Endothelial cell of umbilical vein (primary cell): ENCODE measurements around the gene MMRN1. TPM values are rescaled to one million over a fixed set of nuclear protein-coding genes. Genes with fewer than 3 reads are reported as not detected.
"Not testable (repeated sequence)": the region's sequence is repeated elsewhere in the genome, so short reads cannot be mapped to it uniquely, and the experiment has no call there.

Experiments used
- BruUV-seq: library from RNA; stranded (reverse); fragments of 400-500 nt; replicated peaks from 2 replicates; lab custom pipeline; 2021; lab: Mats Ljungman, UMichigan
- CTCF ChIA-PET: fragments of 300-600, 350-600 bp; sonication (Branson Sonifier 250); formaldehyde crosslinking; loops from one replicate; lab custom pipeline; 2021; ENCODE audit warnings: antibody characterized with exemption, inconsistent platforms; lab: Charles Lee
- POLR2A ChIA-PET: fragments of 300-600, 350-600 bp; sonication (Branson Sonifier 250); formaldehyde crosslinking; loops from one replicate; lab custom pipeline; 2021; ENCODE audit warnings: antibody characterized with exemption, inconsistent platforms; lab: Charles Lee
- DNase-seq: peaks from one replicate; pipeline ENCODE4 v3.0.0-alpha.2; 2011; ENCODE audit warnings: low read depth, low spot score
- FAIRE-seq: peaks from 2 replicates; lab custom pipeline; 2011; peaks lifted over from hg19 to GRCh38; lab: Jason Lieb, UNC
- H2AFZ ChIP-seq: 2 replicates; pipeline ENCODE4 v1.6.0; 2012; ENCODE audit warnings: low read depth, low read length, control low read depth, inconsistent platforms
- H3K27ac ChIP-seq: 2 replicates; pipeline ENCODE4 v1.5.1; 2011; ENCODE audit warnings: low read depth, mild to moderate bottlenecking, control low read depth, low read length, moderate library complexity; ENCODE audit not compliant: insufficient read depth
- H3K27me3 ChIP-seq, 2 experiments: 2 replicates each; pipeline versions ENCODE4 v1.6.0 to v1.6.1; 2011; ENCODE audit warnings: low read length in 2 of 2, mixed read lengths in 1 of 2; ENCODE audit not compliant: control insufficient read depth in 2 of 2, insufficient read depth in 2 of 2
- H3K36me3 ChIP-seq, 2 experiments: 2 replicates in 1 of 2; 3 replicates in 1 of 2; pipeline ENCODE4 v1.5.1; 2011; ENCODE audit warnings: low read length in 2 of 2, mild to moderate bottlenecking in 1 of 2, moderate library complexity in 1 of 2; ENCODE audit not compliant: control insufficient read depth in 2 of 2, insufficient read depth in 2 of 2; ENCODE audit errors: extremely low read depth in 1 of 2
- H3K4me1 ChIP-seq: 3 replicates; pipeline ENCODE4 v1.5.1; 2011; ENCODE audit warnings: mild to moderate bottlenecking, low read length; ENCODE audit not compliant: control insufficient read depth, insufficient read depth; ENCODE audit errors: extremely low read depth
- H3K4me2 ChIP-seq: 2 replicates; pipeline ENCODE4 v1.6.1; 2011; ENCODE audit warnings: low read length, control low read depth, mixed read lengths; ENCODE audit not compliant: insufficient read depth
- H3K4me3 ChIP-seq, 3 experiments: fragments of 200-600 bp in 1 of 3; sonication (generic), shearing (Covaris generic) in 1 of 3; replicated peaks in 1 of 3; 2 replicates each; pipeline ENCODE4 v1.5.1; 2011 to 2016; ENCODE audit warnings: control low read depth in 3 of 3, low read length in 3 of 3, mild to moderate bottlenecking in 2 of 3, inconsistent platforms in 1 of 3, low read depth in 1 of 3, moderate library complexity in 1 of 3; ENCODE audit not compliant: insufficient read depth in 1 of 3
- H3K79me2 ChIP-seq: 2 replicates; pipeline ENCODE4 v1.6.0; 2012; ENCODE audit warnings: low read length, inconsistent platforms; ENCODE audit not compliant: control insufficient read depth, insufficient read depth
- H3K9ac ChIP-seq: replicated peaks from 2 replicates; pipeline ENCODE3; 2011; ENCODE audit warnings: low read length, control low read depth; ENCODE audit not compliant: insufficient read depth; ENCODE audit errors: extremely low read depth
- H3K9me1 ChIP-seq: replicated peaks from 3 replicates; pipeline ENCODE4 v1.6.0; 2011; ENCODE audit warnings: mild to moderate bottlenecking, low read length; ENCODE audit not compliant: control insufficient read depth, insufficient read depth; ENCODE audit errors: extremely low read depth
- H3K9me3 ChIP-seq: replicated peaks from 2 replicates; pipeline ENCODE4 v1.5.1; 2012; ENCODE audit warnings: low read length, inconsistent platforms; ENCODE audit not compliant: control insufficient read depth, insufficient read depth
- H4K20me1 ChIP-seq: replicated peaks from 2 replicates; pipeline ENCODE3; 2011; ENCODE audit warnings: mild to moderate bottlenecking, low read length; ENCODE audit not compliant: control insufficient read depth, insufficient read depth; ENCODE audit errors: extremely low read depth
- JUN ChIP-seq: IDR thresholded peaks from 2 replicates; pipeline ENCODE4 v1.6.1; 2011; ENCODE audit warnings: borderline replicate concordance, low read depth; ENCODE audit not compliant: insufficient read length, insufficient read depth
- MYC ChIP-seq: IDR thresholded peaks from one replicate; pipeline ENCODE4 v1.6.1; 2011; ENCODE audit warnings: mild to moderate bottlenecking, low read depth, low read length
- dilution Hi-C: fragments of 300-500 bp; cut with MboI; formaldehyde crosslinking; loops from one replicate; pipeline ENCODE4 v1.15.0; 2019; ENCODE audit warnings: low sequenced_read_pairs; ENCODE audit not compliant: extremely low pct_ligation_motif_present
- intact Hi-C: fragments of 100-400 bp; cut with micrococcal nuclease; formaldehyde crosslinking; loops from one replicate; pipeline ENCODE4 v1.10.0; 2022
- polyA plus RNA-seq, 4 experiments: library from polyadenylated mRNA; depleted of rRNA in 3 of 4; stranded (reverse) in 3 of 4; unstranded in 1 of 4; fragments of >200 nt; gene quantifications; 2 replicates each; pipeline versions ENCODE4 v1.2.1 to v1.2.3, GENCODE V29; 2011 to 2012; ENCODE audit warnings: missing spikeins in 1 of 4
- total RNA-seq: library from RNA; stranded (reverse); gene quantifications from 2 replicates; pipeline ENCODE4 v1.2.3, GENCODE V29; 2021
- TF ChIP-seq, protein P1 (sequence below), 2 donors: IDR thresholded peaks; 1 replicate in 1 of 2; 2 replicates in 1 of 2; pipeline ENCODE4 v1.5.1; 2011; ENCODE audit warnings: low read length in 2 of 2, mild to moderate bottlenecking in 2 of 2, moderate library complexity in 2 of 2, control low read depth in 1 of 2, inconsistent platforms in 1 of 2, low read depth in 1 of 2; ENCODE audit not compliant: insufficient read depth in 1 of 2; ENCODE audit errors: extremely low read depth in 1 of 2

The MMRN1 gene
- total and polyA plus RNA-seq, 2 donors (not counting 3 experiments of a cell fraction or from before 2014, with no cell fraction given) = 143 to 414 TPM

- peak overlapping the region; percentile 92 for H3K27ac ChIP-seq
- H3K9me1 ChIP-seq = peaks cover 2% of the 10 kb centered on the region
- intact Hi-C loops (loop anchor here (1.0 to 10.0 kb wide), 8 partner anchors 63 to 745 kb away; partner anchors contain the start of gene SNCA), dilution Hi-C loops (no loop called here)
- H3K27me3 ChIP-seq = no peaks in the 10 kb centered on the region
- CTCF ChIA-PET = interaction anchor here (1.0 to 4.1 kb wide), 9 partner anchors 20 to 461 kb away, joined by 3 to 44 read pairs (median 6); no protein-coding TSS in a partner anchor
- POLR2A ChIA-PET = no interaction called here
- BruUV-seq = no TSS peak
- H2AFZ ChIP-seq = no peak overlapping the region
- H3K9me3 ChIP-seq = no peaks in the 10 kb centered on the region
- peak overlapping the region; percentile 97 for H3K9ac ChIP-seq
- H3K36me3 ChIP-seq = no peaks in the 10 kb centered on the region
- H3K4me2 ChIP-seq = peak overlapping the region; percentile 94
- peak; percentile 44 for TF ChIP-seq JUN
- no peak for TF ChIP-seq MYC
- H3K79me2 ChIP-seq = peaks cover 94% of the 10 kb centered on the region
- H3K4me3 ChIP-seq = peak overlapping the region; percentile 1 to 83 (median 56)
- FAIRE-seq (no peak), DNase-seq (peak; percentile 50)
- no peaks in the 10 kb centered on the region for H4K20me1 ChIP-seq
- peaks cover 48% of the 10 kb centered on the region for H3K4me1 ChIP-seq
Measured at GRCh38 chr4:89899854-89900253, 5.2 kb downstream of the MMRN1 start.

DNA sequence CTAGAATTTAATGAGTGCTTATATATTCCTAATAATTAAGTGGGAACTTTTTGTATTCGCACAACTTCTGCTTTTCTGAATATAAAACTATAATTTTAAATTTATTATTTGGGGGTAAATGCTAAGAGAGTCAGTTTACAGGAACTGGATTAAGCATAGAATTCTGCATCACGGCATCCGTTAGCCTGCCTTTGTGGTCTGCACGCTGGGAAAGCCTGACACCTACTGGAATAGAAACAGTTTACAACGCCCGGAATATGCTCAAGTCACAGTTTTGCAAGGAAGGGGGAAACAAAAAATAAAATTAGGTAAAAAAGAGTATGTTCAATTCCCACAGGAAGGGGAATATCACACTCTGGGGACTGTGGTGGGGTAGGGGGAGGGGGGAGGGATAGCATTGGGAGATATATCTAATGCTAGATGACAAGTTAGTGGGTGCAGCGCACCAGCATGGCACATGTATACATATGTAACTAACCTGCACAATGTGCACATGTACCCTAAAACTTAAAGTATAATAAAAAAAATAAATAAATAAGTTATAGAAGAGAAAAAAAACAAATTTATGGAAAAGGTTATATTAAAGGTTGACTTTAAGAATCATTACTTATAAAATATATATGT, 7.3 kb downstream of the MMRN1 start:
- BruUV-seq = not testable (repeated sequence)
- intact Hi-C loops = loop anchor here (1.0 to 10.0 kb wide), 9 partner anchors 33 to 464 kb away; partner anchors contain the start of gene SNCA
- FAIRE-seq = peak; percentile 50

More for the DNA sequence above, 7.3 kb downstream of the MMRN1 start:
- Histone ChIP-seq H3K9ac (peak overlapping the region; percentile 62), H3K27ac (peak overlapping the region; percentile 92), H3K4me3 (peak overlapping the region in 2 of 3 experiments; percentile 13 to 56), H3K4me2 (peak overlapping the region; percentile 94), H3K79me2 (peaks cover 94% of the 10 kb centered on the region), H3K4me1 (peaks cover 59% of the 10 kb centered on the region)
- TF ChIP-seq, protein P1, sequence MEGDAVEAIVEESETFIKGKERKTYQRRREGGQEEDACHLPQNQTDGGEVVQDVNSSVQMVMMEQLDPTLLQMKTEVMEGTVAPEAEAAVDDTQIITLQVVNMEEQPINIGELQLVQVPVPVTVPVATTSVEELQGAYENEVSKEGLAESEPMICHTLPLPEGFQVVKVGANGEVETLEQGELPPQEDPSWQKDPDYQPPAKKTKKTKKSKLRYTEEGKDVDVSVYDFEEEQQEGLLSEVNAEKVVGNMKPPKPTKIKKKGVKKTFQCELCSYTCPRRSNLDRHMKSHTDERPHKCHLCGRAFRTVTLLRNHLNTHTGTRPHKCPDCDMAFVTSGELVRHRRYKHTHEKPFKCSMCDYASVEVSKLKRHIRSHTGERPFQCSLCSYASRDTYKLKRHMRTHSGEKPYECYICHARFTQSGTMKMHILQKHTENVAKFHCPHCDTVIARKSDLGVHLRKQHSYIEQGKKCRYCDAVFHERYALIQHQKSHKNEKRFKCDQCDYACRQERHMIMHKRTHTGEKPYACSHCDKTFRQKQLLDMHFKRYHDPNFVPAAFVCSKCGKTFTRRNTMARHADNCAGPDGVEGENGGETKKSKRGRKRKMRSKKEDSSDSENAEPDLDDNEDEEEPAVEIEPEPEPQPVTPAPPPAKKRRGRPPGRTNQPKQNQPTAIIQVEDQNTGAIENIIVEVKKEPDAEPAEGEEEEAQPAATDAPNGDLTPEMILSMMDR (IDR thresholded peaks at IDR 0.05; ENCODE audit: extremely low read depth in 1 of 2, insufficient read depth in 1 of 2, low read depth in 1 of 2, low read length in 2 of 2) = peak; percentile 55 to 65
- CTCF ChIA-PET = interaction anchor here (1.6 to 4.1 kb wide), 4 partner anchors 414 to 419 kb away, joined by 3 to 44 read pairs (median 12); no protein-coding TSS in a partner anchor
- H3K9me1 ChIP-seq, H3K9me3 ChIP-seq, H3K36me3 ChIP-seq, dilution Hi-C loops, H2AFZ ChIP-seq, H4K20me1 ChIP-seq, H3K27me3 ChIP-seq, POLR2A ChIA-PET: not testable (repeated sequence)
- peak; percentile 79 for DNase-seq
